Tibial artery (tissue), 4 donors: ENCODE results near the gene CHCHD4.

ENCODE experiments used
- DNase-seq, 2 donors: peaks; one replicate each; pipeline ENCODE4 v3.0.0-alpha.2; 2019
- H3K27ac ChIP-seq, 2 donors: fragments of 200-600 bp; sonication (generic) in 1 of 2; 1 replicate in 1 of 2; 2 replicates in 1 of 2; pipeline ENCODE4 v1.5.1; 2018 to 2019; ENCODE audit warnings: mild to moderate bottlenecking in 1 of 2
- H3K27me3 ChIP-seq, 2 donors: fragments of 200-600 bp; sonication (generic) in 1 of 2; one replicate each; pipeline versions ENCODE4 v1.5.1 to v1.6.0; 2016 to 2019
- H3K36me3 ChIP-seq, 3 donors: fragments of 200-600 bp; sonication (generic) in 2 of 3; one replicate each; pipeline ENCODE4 v1.5.1; 2016 to 2019; ENCODE audit warnings: mild to moderate bottlenecking in 2 of 3
- H3K4me1 ChIP-seq, 4 donors: fragments of 200-600 bp; sonication (generic) in 2 of 4; 1 replicate in 3 of 4; 2 replicates in 1 of 4; pipeline ENCODE4 v1.5.1; 2016 to 2019
- H3K4me3 ChIP-seq, 2 donors: fragments of 200-600 bp; sonication (generic) in 1 of 2; 1 replicate in 1 of 2; 2 replicates in 1 of 2; pipeline ENCODE4 v1.5.1; 2018 to 2019; ENCODE audit warnings: mild to moderate bottlenecking in 2 of 2
- H3K9me3 ChIP-seq, 3 donors: fragments of 200-600 bp; sonication (generic) in 1 of 3; one replicate each; pipeline ENCODE4 v1.5.1; 2016 to 2019
- CTCF ChIP-seq, 2 experiments: fragments of 200-600 bp in 1 of 2; fragments of 450-650 bp in 1 of 2; IDR thresholded peaks; one replicate each; pipeline ENCODE4 v1.5.1; 2017 to 2019; ENCODE audit warnings: antibody characterized with exemption in 2 of 2, mild to moderate bottlenecking in 1 of 2, moderate library complexity in 1 of 2
- intact Hi-C: fragments of 100-400 bp; cut with DNase I; formaldehyde crosslinking; loops from one replicate; pipeline ENCODE4 v1.15.0; 2023; ENCODE audit warnings: low total_unique reads

CHCHD4 gene

GRCh38 chr3:14124615-14125192 is at the start of gene CHCHD4, which contains the start of gene TMEM43:
Gene CHCHD4 (minus strand): TSS chr3:14124870. CDS start chr3:14124676, 194 bp downstream.
Gene TMEM43 (plus strand): TSS chr3:14125052. CDS start chr3:14125194, 142 bp downstream.
- H3K4me3 ChIP-seq = peak within 1 kb of the TSS; percentile 72 to 83
- H3K4me1 ChIP-seq = peaks cover 0 to 41% (median 31%) of the 10 kb centered on the region in 4 donors
- H3K27me3 ChIP-seq = no peaks in the 10 kb centered on the region
- TF ChIP-seq CTCF (IDR thresholded peaks at IDR 0.05) = peak in 1 of 2 experiments; percentile 8
- DNase-seq = peak; percentile 99 to 100
- intact Hi-C loops = loop anchor here (2.0 to 10.0 kb wide), 4 partner anchors 54 to 820 kb away; partner anchors contain the start of genes LSM3, NR2C2 and XPC
- peak within 1 kb of the TSS; percentile 93 to 94 for H3K27ac ChIP-seq
- H3K36me3 ChIP-seq = peaks cover 10 to 40% (median 19%) of the 10 kb centered on the region in 3 donors
- no peaks in the 10 kb centered on the region for H3K9me3 ChIP-seq

GRCh38 chr3:14172496-14172895 is 47.8 kb upstream of the CHCHD4 start:
- Histone ChIP-seq H3K4me3 (no peak overlapping the region), H3K27ac (no peak overlapping the region), H3K27me3 (no peaks in the 10 kb centered on the region), H3K4me1 (peaks cover 0 to 26% (median 13%) of the 10 kb centered on the region in 4 donors), H3K36me3 (peaks cover 54 to 55% (median 55%) of the 10 kb centered on the region in 3 donors), H3K9me3 (no peaks in the 10 kb centered on the region)
- no peak for DNase-seq
- TF ChIP-seq CTCF (IDR thresholded peaks at IDR 0.05) = no peak
- intact Hi-C loops = no loop called here

- H3K36me3 ChIP-seq = peaks cover 73 to 74% (median 74%) of the 10 kb centered on the region in 3 donors
- TF ChIP-seq CTCF (IDR thresholded peaks at IDR 0.05) = no peak
Observed at GRCh38 chr3:14170531-14171159, 46.0 kb upstream of the CHCHD4 start.

GRCh38 chr3:14169871-14170270 is 45.2 kb upstream of the CHCHD4 start:
- no peak overlapping the region for H3K27ac ChIP-seq
- no peak for DNase-seq
- H3K4me3 ChIP-seq = no peak overlapping the region
- no peaks in the 10 kb centered on the region for H3K9me3 ChIP-seq
- H3K36me3 ChIP-seq = peaks cover 80 to 82% (median 81%) of the 10 kb centered on the region in 3 donors
- intact Hi-C loops = no loop called here
- no peak for TF ChIP-seq CTCF (IDR thresholded peaks at IDR 0.05)
- peaks cover 0 to 4% (median under 1%) of the 10 kb centered on the region in 4 donors for H3K4me1 ChIP-seq
- no peaks in the 10 kb centered on the region for H3K27me3 ChIP-seq

More at GRCh38 chr3:14170531-14171159, 46.0 kb upstream of the CHCHD4 start:
- H3K27ac ChIP-seq = no peak overlapping the region
- peaks cover 0 to 10% (median 4%) of the 10 kb centered on the region in 4 donors for H3K4me1 ChIP-seq
- H3K4me3 ChIP-seq = no peak overlapping the region
- no peak for DNase-seq
- no peaks in the 10 kb centered on the region for H3K27me3 ChIP-seq
- no peaks in the 10 kb centered on the region for H3K9me3 ChIP-seq
- intact Hi-C loops = no loop called here

GRCh38 chr3:14169435-14169834 is 44.8 kb upstream of the CHCHD4 start:
- TF ChIP-seq CTCF (IDR thresholded peaks at IDR 0.05) = no peak
- no peaks in the 10 kb centered on the region for H3K4me1 ChIP-seq
- no peak overlapping the region for H3K27ac ChIP-seq
- no peak overlapping the region for H3K4me3 ChIP-seq
- intact Hi-C loops = no loop called here
- DNase-seq = no peak
- H3K27me3 ChIP-seq = no peaks in the 10 kb centered on the region
- no peaks in the 10 kb centered on the region for H3K9me3 ChIP-seq
- H3K36me3 ChIP-seq = peaks cover 85 to 86% (median 86%) of the 10 kb centered on the region in 3 donors
